Mucosa of descending colon (tissue), 3 donors: ENCODE measurements around the gene ZNF423. TPM values are rescaled to one million over a fixed set of nuclear protein-coding genes. Genes with fewer than 3 reads are reported as not detected.

Experiments
- ATAC-seq: fragments of 200-7000 bp; cut with Tn5 transposase; one replicate; pipeline ENCODE4 v1.9.1; 2020; ENCODE audit warnings: mild to moderate bottlenecking, moderate library complexity
- DNase-seq, 3 donors: peaks; one replicate each; pipeline ENCODE4 v3.0.0-alpha.2; 2020
- H3K36me3 ChIP-seq: fragments of 200-600 bp; one replicate; pipeline ENCODE4 v1.8.0; 2021; ENCODE audit warnings: low read depth, mild to moderate bottlenecking
- H3K4me1 ChIP-seq: fragments of 200-600 bp; one replicate; pipeline ENCODE4 v1.8.0; 2021; ENCODE audit warnings: low read depth, mild to moderate bottlenecking
- H3K4me3 ChIP-seq: fragments of 200-600 bp; one replicate; pipeline ENCODE4 v1.8.0; 2021; ENCODE audit warnings: mild to moderate bottlenecking
- H3K9me3 ChIP-seq: fragments of 200-600 bp; one replicate; pipeline ENCODE4 v1.8.0; 2021; ENCODE audit warnings: mild to moderate bottlenecking
- intact Hi-C, 2 donors: fragments of 100-400 bp; cut with DNase I in 1 of 2; cut with micrococcal nuclease in 1 of 2; formaldehyde crosslinking; loops; one replicate each; pipeline versions ENCODE4 v1.11.0 to v1.11.1; 2022; cut with DNase I, micrococcal nuclease
- total RNA-seq, 3 donors: library from RNA; stranded (reverse); fragmentation: NEBNext Ultra II Directional in 2 of 3; extraction: Animal tissue kit (Norgen Biotek cat#: 25700) in 2 of 3; gene quantifications; one replicate each; pipeline versions ENCODE4 v1.2.1 to v1.2.4, GENCODE V29; 2021 to 2023
- TF ChIP-seq, protein P1 (sequence below): fragments of 200-600 bp; IDR thresholded peaks from one replicate; pipeline ENCODE4 v1.8.0; 2022; ENCODE audit warnings: antibody characterized with exemption, mild to moderate bottlenecking
- donor health status: DM: no; HTN: no; CAD: no; lungs with moderate emphysema.
- donor health status: DM: no; HTN: no; CAD: no.
- donor health status: DM: no; HTN: yes; CAD: no.

Gene ZNF423
- total RNA-seq, 3 donors from 2014 or later = 6.7 to 11.6 (median 11.0) TPM

DNA sequence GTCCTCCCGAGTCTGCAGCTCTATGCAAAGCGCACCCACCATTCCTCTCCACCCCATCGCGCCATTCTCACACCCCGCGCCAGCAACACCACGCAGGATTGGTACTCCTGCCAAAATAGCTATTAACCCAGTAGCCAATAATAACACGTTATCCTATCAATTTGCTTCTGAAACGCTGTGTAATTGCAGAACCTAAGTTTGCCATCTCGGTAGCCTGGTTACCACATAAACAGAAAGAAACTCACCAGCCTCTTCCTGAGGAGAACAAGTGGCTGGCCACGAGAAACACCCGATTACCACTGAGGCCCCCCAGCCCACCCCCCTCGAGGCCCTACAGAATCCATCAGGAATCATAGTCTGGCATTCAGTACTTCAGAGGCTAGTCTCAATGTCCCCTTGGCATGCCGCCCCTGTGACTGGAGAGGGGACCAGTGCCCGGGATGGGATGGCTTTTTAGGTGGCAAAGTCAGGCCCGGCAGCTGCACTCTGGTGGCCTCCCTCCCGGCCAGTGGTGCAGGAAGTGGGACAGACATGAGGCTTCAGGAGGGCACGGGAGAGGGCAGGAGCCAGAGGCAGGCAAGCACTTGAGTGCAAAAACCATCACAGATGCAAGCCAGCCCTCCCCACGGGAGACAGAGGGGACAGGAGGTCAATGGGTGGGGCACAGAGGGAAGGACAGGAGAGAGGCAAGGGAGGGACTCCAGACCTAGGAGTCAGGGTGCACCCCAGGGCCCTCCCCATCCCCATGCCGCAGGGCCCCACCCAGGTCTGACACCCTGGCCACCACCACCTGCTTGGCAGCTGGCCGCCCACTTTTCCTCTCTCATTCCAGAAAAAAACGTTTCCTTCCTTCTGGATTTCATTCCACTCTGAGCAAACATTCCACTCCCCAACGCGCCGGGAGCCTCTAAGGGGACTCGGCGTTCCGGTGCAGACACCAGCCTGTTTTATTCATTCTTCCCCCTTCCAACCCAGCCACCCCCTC, 192.5 kb downstream of the ZNF423 start:
- no peaks in the 10 kb centered on the region for H3K9me3 ChIP-seq
- intact Hi-C loops = no loop called here
- ATAC-seq (peak; percentile 82), DNase-seq (peak; percentile 26 to 64 (median 34))
- peaks cover 11% of the 10 kb centered on the region for H3K4me1 ChIP-seq
- H3K4me3 ChIP-seq = no peak overlapping the region
- no peaks in the 10 kb centered on the region for H3K36me3 ChIP-seq
- TF ChIP-seq, protein P1, sequence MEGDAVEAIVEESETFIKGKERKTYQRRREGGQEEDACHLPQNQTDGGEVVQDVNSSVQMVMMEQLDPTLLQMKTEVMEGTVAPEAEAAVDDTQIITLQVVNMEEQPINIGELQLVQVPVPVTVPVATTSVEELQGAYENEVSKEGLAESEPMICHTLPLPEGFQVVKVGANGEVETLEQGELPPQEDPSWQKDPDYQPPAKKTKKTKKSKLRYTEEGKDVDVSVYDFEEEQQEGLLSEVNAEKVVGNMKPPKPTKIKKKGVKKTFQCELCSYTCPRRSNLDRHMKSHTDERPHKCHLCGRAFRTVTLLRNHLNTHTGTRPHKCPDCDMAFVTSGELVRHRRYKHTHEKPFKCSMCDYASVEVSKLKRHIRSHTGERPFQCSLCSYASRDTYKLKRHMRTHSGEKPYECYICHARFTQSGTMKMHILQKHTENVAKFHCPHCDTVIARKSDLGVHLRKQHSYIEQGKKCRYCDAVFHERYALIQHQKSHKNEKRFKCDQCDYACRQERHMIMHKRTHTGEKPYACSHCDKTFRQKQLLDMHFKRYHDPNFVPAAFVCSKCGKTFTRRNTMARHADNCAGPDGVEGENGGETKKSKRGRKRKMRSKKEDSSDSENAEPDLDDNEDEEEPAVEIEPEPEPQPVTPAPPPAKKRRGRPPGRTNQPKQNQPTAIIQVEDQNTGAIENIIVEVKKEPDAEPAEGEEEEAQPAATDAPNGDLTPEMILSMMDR = no peak

DNA sequence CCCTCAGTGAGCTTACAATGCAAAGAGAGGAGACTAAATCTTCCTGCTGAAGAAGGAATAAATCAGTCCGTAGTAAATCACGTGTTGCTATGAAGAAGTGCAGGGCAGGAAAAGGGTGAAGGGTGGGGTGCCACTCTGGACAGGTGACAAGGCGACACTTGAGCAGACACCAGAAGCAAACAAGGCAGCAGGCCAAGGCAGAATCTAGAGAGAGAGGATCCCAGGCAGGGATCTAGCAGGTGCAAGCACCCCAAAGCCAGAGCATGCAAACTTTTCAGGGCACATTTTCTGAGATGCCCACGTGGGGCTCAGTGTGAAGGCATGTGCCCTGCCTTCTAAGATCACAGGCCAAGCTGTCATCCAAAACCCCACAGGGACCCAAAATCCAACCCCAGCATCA, 193.3 kb downstream of the ZNF423 start:
- intact Hi-C loops = no loop called here
- H3K4me3 ChIP-seq = no peak overlapping the region
- no peaks in the 10 kb centered on the region for H3K36me3 ChIP-seq
- H3K4me1 ChIP-seq = peaks cover 11% of the 10 kb centered on the region
- DNase-seq (peak in 1 of 3 donors; percentile 8), ATAC-seq (no peak)
- no peaks in the 10 kb centered on the region for H3K9me3 ChIP-seq
- TF ChIP-seq, protein P1 = no peak

DNA sequence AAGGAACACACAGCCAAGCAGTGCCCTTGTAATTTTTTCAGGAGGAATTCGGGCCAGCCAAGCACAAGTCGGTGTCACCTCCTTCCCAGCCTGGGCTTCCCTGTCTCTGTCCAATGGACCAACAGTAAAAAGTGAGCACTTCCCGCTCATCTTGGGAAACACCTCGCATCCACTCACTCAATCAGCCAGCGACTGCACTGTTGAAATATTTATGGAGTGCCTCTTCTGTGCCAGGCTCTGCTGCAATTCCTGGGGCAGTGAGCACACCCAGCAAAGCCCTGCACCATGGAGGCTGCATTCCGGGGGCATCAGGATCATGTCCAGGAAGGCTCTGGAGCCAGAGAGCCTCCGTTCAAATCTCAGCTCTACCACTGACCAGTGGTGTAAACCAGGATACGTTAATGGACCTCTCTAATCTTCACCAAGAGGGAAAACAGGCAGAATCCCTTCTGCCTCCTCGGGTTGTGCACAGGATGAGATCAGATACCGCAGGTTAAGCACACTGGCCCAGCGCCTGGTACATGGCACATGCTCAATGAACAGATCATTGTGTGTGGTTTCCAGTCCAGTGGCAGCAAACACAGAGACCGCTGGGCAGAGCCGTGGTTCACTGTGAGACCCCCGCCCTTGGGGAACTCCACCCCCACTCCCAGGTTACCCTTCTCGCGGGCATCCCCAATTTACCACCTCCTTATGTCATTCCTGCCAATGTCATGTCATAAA, 194.3 kb downstream of the ZNF423 start:
- TF ChIP-seq, protein P1 = no peak
- Histone ChIP-seq H3K4me3 (no peak overlapping the region), H3K9me3 (no peaks in the 10 kb centered on the region), H3K36me3 (no peaks in the 10 kb centered on the region), H3K4me1 (peaks cover 11% of the 10 kb centered on the region)
- no peak for DNase-seq
- no peak for ATAC-seq
- intact Hi-C loops = no loop called here

DNA sequence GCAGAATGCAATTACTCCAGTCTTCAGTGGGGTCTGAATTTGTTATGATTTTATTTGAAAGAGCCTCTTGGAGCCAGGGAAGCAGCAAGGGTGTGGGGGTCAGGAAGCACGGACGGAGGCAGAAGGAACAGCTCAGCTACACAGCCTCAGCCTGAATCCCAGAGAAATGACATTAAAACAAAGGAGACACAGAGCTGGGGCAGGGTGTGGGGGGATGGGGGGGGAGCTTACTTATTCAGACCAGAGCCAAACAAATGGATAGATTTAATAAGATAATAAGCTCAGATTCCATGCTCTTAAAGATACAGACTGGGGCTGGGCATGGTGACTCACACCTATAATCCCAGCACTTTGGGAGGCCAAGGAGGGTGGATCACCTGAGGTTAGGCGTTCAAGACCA, 195.3 kb downstream of the ZNF423 start:
- no peak for ATAC-seq
- intact Hi-C loops = no loop called here
- no peak for DNase-seq
- Histone ChIP-seq H3K9me3 (no peaks in the 10 kb centered on the region), H3K36me3 (no peaks in the 10 kb centered on the region), H3K4me1 (peaks cover 11% of the 10 kb centered on the region), H3K4me3 (no peak overlapping the region)
- TF ChIP-seq, protein P1 = no peak

DNA sequence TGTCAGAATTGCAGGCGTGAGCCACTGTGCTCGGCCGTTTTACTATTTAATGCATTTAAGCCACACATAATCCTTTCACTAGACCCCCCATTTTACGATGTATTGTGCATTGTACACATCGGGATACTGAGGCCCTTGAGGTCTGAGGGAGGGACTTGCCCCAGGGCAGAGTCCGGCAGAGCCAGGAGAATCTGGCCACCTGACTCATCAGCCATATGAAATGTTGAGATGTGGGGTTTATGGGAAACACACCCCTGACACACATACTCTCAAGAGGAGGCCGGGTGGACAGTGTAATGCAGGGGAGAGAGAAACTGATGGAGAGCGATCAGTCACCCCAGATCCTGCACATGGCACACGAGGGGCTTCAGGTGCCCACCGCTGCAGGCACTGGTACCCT, 196.6 kb downstream of the ZNF423 start:
- Histone ChIP-seq H3K9me3 (no peaks in the 10 kb centered on the region), H3K4me3 (no peak overlapping the region), H3K36me3 (no peaks in the 10 kb centered on the region), H3K4me1 (peaks cover 11% of the 10 kb centered on the region)
- DNase-seq (no peak), ATAC-seq (no peak)
- TF ChIP-seq, protein P1 = no peak
- intact Hi-C loops = no loop called here
